ENCODE results near the gene DLGAP1. TPM values are rescaled to one million over a fixed set of nuclear protein-coding genes. Genes with fewer than 3 reads are reported as not detected.

Gene DLGAP1
- total RNA-seq, 1 experiment from 2014 or later: 23.2 TPM

DNA sequence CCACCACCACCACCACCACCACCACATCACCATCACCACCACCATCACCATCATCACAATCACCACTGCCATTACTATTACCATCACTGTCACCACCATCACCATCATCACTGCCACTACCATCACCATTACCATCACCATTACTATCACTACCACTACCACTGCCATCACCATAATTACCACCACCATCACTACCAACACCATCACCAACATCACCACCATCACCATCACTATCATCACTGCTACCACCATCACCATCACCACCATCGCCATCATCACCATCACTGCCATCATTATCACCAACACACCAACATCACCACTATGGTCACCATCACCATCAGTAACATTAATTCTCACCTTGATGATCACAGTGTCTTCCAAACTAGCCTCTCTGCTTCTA is 713.8 kb downstream of the DLGAP1 start:
- Mint-ChIP-seq H3K27me3 (ENCODE audit: low read depth) (no peaks in the 10 kb centered on the region), H3K36me3 (ENCODE audit: insufficient read depth in 1 of 3, low read depth in 3 of 3) (peaks cover 17 to 24% (median 23%) of the 10 kb centered on the region in 3 experiments), H3K27ac (no peak overlapping the region), H3K9me3 (peaks cover 9 to 12% of the 10 kb centered on the region in 2 experiments), H3K4me3 (no peak overlapping the region), H3K4me1 (no peaks in the 10 kb centered on the region)
- H2BK120ac ChIP-seq (ENCODE audit: low read depth, low read length, poor library complexity, severe bottlenecking): no peak overlapping the region
- no peak overlapping the region for H2AK5ac ChIP-seq (ENCODE audit: insufficient read length, low read length)
- peak overlapping the region; percentile 8 for H4K8ac ChIP-seq (replicated peaks; ENCODE audit: insufficient read length, low read depth, low read length)
- no peaks in the 10 kb centered on the region for H3K23me2 ChIP-seq (ENCODE audit: insufficient read length, low read depth, low read length, poor library complexity, severe bottlenecking)
- H3K18ac ChIP-seq (ENCODE audit: insufficient read length, low read depth, low read length): no peak overlapping the region
- H3K56ac ChIP-seq (ENCODE audit: insufficient read length, low read depth, low read length): no peak overlapping the region
- H3K27ac ChIP-seq (ENCODE audit: insufficient read length, low read depth, low read length): no peak overlapping the region
- H2BK5ac ChIP-seq (ENCODE audit: insufficient read length, low read length): no peak overlapping the region
- H3K79me1 ChIP-seq (ENCODE audit: insufficient read depth, low read depth, low read length, poor library complexity, severe bottlenecking): no peaks in the 10 kb centered on the region
- H3T11ph ChIP-seq (ENCODE audit: low read length): no peak overlapping the region
- WGBS (ENCODE audit: extremely low coverage, insufficient read length, low lambda C conversion rate): no CpG with 5 or more reads among the region's 1 CpG
- no peak overlapping the region for H4K5ac ChIP-seq (ENCODE audit: insufficient read length, low read depth, low read length)
- H4K91ac ChIP-seq (ENCODE audit: insufficient read length, low read depth, low read length): no peak overlapping the region
- no peak overlapping the region for H2BK15ac ChIP-seq (ENCODE audit: low read depth, low read length)
- no peaks in the 10 kb centered on the region for H3K4me1 ChIP-seq (ENCODE audit: insufficient read depth, low read length)
- H2AFZ ChIP-seq (ENCODE audit: low read length): no peak overlapping the region
- no peak overlapping the region for H3K4me2 ChIP-seq (ENCODE audit: insufficient read depth, insufficient read length, low read length)
- H3K27me3 ChIP-seq (ENCODE audit: insufficient read depth, low read length): no peaks in the 10 kb centered on the region
- H3K23ac ChIP-seq (ENCODE audit: insufficient read length, low read depth, low read length): no peak overlapping the region
- H3K4ac ChIP-seq (ENCODE audit: low read depth, low read length): no peak overlapping the region
- H3K9ac ChIP-seq (ENCODE audit: extremely low read depth, insufficient read length, low read length): no peak overlapping the region
- 0 out of 2 replicates have a peak, but pooled peaks cover 2% of the 10 kb centered on the region for H3K79me2 ChIP-seq (ENCODE audit: insufficient read depth, low read length)
- no peak overlapping the region for H2BK12ac ChIP-seq (ENCODE audit: insufficient read length, low read depth, low read length)
- H3K9me3 ChIP-seq (ENCODE audit: control insufficient read depth, low read depth, low read length): no peaks in the 10 kb centered on the region
- TF ChIP-seq, protein P1, sequence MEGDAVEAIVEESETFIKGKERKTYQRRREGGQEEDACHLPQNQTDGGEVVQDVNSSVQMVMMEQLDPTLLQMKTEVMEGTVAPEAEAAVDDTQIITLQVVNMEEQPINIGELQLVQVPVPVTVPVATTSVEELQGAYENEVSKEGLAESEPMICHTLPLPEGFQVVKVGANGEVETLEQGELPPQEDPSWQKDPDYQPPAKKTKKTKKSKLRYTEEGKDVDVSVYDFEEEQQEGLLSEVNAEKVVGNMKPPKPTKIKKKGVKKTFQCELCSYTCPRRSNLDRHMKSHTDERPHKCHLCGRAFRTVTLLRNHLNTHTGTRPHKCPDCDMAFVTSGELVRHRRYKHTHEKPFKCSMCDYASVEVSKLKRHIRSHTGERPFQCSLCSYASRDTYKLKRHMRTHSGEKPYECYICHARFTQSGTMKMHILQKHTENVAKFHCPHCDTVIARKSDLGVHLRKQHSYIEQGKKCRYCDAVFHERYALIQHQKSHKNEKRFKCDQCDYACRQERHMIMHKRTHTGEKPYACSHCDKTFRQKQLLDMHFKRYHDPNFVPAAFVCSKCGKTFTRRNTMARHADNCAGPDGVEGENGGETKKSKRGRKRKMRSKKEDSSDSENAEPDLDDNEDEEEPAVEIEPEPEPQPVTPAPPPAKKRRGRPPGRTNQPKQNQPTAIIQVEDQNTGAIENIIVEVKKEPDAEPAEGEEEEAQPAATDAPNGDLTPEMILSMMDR (conservative IDR thresholded peaks at IDR 0.05): no peak
- no peak overlapping the region for H3K14ac ChIP-seq (ENCODE audit: insufficient read depth, low read length)
- DNase-seq: no peak
- H4K20me1 ChIP-seq (ENCODE audit: control insufficient read depth, insufficient read depth, insufficient read length): no peaks in the 10 kb centered on the region
- H2BK20ac ChIP-seq (ENCODE audit: low read depth, low read length, poor library complexity, severe bottlenecking): no peak overlapping the region
